Measurements from ENCODE around the gene SKOR1.

SKOR1 gene

DNA sequence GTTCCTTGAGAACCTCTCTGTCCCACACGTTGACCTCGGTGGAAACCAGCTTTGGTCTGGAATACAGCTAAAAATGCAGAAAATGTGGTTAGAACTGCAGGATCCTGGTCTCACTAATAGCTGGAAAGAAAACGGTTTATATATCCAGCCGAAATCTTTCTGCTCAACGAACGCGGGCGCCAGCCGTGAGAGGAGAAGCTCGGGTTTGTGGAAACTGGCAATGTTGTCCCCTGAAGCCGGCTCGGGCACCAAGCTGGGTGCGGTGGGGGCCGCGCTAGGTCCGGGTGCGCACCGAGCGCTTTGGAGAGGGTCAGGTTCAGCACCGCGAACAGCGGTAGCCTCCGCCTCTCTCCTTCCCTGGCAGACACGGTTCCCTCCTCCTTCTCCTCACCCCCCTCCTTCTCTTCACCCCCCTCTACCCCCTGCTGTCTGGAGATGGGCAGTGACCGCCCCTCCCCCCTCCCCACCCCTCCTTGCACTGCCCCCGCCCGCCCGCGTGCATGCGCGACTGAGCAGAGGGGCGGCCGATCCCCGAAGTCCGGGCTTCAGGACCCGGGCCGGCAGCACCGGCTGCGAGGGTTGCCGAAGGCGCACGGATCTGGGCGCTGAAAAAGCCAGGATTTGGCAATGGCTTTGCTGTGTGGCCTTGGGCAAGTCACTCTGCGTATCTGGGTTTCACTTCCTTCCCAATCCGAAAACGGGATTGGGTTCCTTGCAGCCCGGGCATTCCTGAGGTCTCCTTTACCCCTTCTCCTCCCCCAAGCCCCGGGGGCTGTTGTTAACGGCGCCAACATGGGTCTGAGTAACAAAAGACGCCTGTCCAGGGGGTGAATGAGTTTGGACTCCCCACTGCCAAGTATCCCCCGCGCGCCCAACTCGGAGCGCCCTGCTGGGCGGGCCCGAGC lies at the start of gene SKOR1:
Gene SKOR1 (plus strand): TSS at position 534 of the 905 bp plus-strand sequence. CDS start 94 bp downstream, at position 628.
- H3K4me1 ChIP-seq (ENCODE audit: control insufficient read depth, insufficient read depth, low read length), result peaks cover 52% of the 10 kb centered on the region

DNA sequence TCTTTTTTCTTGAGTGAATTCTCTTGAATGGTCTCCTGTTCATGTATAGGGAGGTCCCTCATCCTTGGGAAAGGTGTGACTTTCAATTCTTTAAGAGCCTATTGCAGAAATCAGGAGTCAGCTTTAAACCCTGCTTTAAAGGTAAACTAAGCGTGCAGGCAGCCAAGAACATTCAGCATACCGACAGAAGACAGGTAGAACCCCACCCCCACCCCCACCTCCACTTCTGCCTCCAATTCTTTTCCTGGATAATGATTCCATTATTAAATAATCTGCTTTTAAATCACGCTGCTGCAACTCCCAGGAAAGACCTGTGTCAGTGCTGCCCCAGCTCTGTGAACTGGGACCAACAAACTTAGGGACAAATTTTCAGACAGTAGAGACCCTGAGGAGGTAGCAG lies 49.3 kb upstream of the SKOR1 start:
- H3K27ac ChIP-seq (ENCODE audit: low read length), result no peak overlapping the region

More for the DNA sequence above, at the start of gene SKOR1:
- peaks cover 0 to 4% of the 10 kb centered on the region in 2 donors for H3K9me3 ChIP-seq (ENCODE audit: control insufficient read depth in 2 of 2, low read length in 2 of 2)
- H3K27ac ChIP-seq (ENCODE audit: low read length), result no peak within 1 kb of the TSS
- H3K4me3 ChIP-seq (ENCODE audit: low read length in 2 of 2), result peak within 1 kb of the TSS in 1 of 2 donors; percentile 49
- no peak within 1 kb of the TSS for H3K9ac ChIP-seq (ENCODE audit: low read length in 2 of 2)
- no peaks in the 10 kb centered on the region for H3K36me3 ChIP-seq (ENCODE audit: control insufficient read depth in 2 of 2, insufficient read depth in 2 of 2, low read length in 2 of 2)
- H3K27me3 ChIP-seq (ENCODE audit: control insufficient read depth in 1 of 2, insufficient read depth in 2 of 2, low read length in 2 of 2), result peaks cover 71 to 99% of the 10 kb centered on the region in 2 donors

DNA sequence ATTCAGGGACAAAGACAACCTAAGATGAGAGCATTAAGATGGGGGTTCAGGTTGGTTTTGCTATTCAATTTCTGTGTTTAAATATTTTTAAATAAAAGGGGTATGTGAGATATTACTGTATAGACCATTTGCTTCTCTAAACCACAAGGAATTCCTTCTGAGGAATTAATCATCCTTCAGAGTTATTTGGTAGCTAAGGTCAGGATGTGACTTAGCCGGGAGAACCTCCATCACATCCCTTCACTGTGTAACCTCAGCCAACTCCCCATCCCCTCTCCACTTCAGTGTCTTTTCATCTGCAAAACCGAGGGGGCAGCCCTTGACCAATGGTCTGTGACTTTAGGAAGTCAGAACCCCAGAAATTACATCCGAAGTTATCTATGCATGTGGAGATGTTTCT lies 48.7 kb upstream of the SKOR1 start:
- no peak overlapping the region for H3K9ac ChIP-seq (ENCODE audit: low read length in 2 of 2)
- no peak overlapping the region for H3K4me3 ChIP-seq (ENCODE audit: low read length in 2 of 2)
- H3K9me3 ChIP-seq (ENCODE audit: control insufficient read depth in 2 of 2, low read length in 2 of 2), result no peaks in the 10 kb centered on the region
- no peaks in the 10 kb centered on the region for H3K4me1 ChIP-seq (ENCODE audit: control insufficient read depth, insufficient read depth, low read length)
- H3K36me3 ChIP-seq (ENCODE audit: control insufficient read depth in 2 of 2, insufficient read depth in 2 of 2, low read length in 2 of 2), result no peaks in the 10 kb centered on the region
- no peak overlapping the region for H3K27ac ChIP-seq (ENCODE audit: low read length)
- no peaks in the 10 kb centered on the region for H3K27me3 ChIP-seq (ENCODE audit: control insufficient read depth in 1 of 2, insufficient read depth in 2 of 2, low read length in 2 of 2)

More for the DNA sequence above, 49.3 kb upstream of the SKOR1 start:
- H3K9ac ChIP-seq (ENCODE audit: low read length in 2 of 2), result no peak overlapping the region
- H3K4me1 ChIP-seq (ENCODE audit: control insufficient read depth, insufficient read depth, low read length), result no peaks in the 10 kb centered on the region
- H3K36me3 ChIP-seq (ENCODE audit: control insufficient read depth in 2 of 2, insufficient read depth in 2 of 2, low read length in 2 of 2), result no peaks in the 10 kb centered on the region
- H3K9me3 ChIP-seq (ENCODE audit: control insufficient read depth in 2 of 2, low read length in 2 of 2), result no peaks in the 10 kb centered on the region
- no peak overlapping the region for H3K4me3 ChIP-seq (ENCODE audit: low read length in 2 of 2)
- no peaks in the 10 kb centered on the region for H3K27me3 ChIP-seq (ENCODE audit: control insufficient read depth in 1 of 2, insufficient read depth in 2 of 2, low read length in 2 of 2)

DNA sequence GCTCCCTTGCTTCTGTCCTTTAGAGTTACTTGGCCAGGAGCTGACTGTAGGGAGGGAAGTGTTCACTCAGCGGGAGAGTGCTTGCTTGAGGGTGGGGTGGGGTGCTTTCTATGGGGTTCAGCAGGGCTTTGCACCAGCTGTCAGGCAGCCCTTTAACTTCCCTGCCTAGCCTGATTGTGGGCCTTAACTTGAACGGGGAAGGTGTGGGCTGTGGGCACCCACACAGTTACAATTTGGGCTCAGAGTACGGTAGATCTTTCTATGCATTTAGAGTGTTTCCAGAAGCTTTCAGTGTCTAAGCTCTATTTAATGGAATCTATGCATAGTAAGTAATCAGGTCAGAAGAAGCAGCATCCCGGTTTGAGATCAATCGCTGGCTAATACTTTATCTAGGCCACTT lies 48.2 kb upstream of the SKOR1 start:
- H3K9me3 ChIP-seq (ENCODE audit: control insufficient read depth in 2 of 2, low read length in 2 of 2), result no peaks in the 10 kb centered on the region
- H3K27me3 ChIP-seq (ENCODE audit: control insufficient read depth in 1 of 2, insufficient read depth in 2 of 2, low read length in 2 of 2), result no peaks in the 10 kb centered on the region
- no peaks in the 10 kb centered on the region for H3K4me1 ChIP-seq (ENCODE audit: control insufficient read depth, insufficient read depth, low read length)
- H3K36me3 ChIP-seq (ENCODE audit: control insufficient read depth in 2 of 2, insufficient read depth in 2 of 2, low read length in 2 of 2), result no peaks in the 10 kb centered on the region
- no peak overlapping the region for H3K27ac ChIP-seq (ENCODE audit: low read length)
- no peak overlapping the region for H3K4me3 ChIP-seq (ENCODE audit: low read length in 2 of 2)
- no peak overlapping the region for H3K9ac ChIP-seq (ENCODE audit: low read length in 2 of 2)

GRCh38 chr15:67777773-67778172 lies 47.5 kb upstream of the SKOR1 start:
- H3K27ac ChIP-seq (ENCODE audit: low read length), result no peak overlapping the region
- no peak overlapping the region for H3K9ac ChIP-seq (ENCODE audit: low read length in 2 of 2)
- no peaks in the 10 kb centered on the region for H3K9me3 ChIP-seq (ENCODE audit: control insufficient read depth in 2 of 2, low read length in 2 of 2)
- H3K27me3 ChIP-seq (ENCODE audit: control insufficient read depth in 1 of 2, insufficient read depth in 2 of 2, low read length in 2 of 2), result no peaks in the 10 kb centered on the region
- no peaks in the 10 kb centered on the region for H3K36me3 ChIP-seq (ENCODE audit: control insufficient read depth in 2 of 2, insufficient read depth in 2 of 2, low read length in 2 of 2)
- H3K4me3 ChIP-seq (ENCODE audit: low read length in 2 of 2), result no peak overlapping the region
- no peaks in the 10 kb centered on the region for H3K4me1 ChIP-seq (ENCODE audit: control insufficient read depth, insufficient read depth, low read length)

DNA sequence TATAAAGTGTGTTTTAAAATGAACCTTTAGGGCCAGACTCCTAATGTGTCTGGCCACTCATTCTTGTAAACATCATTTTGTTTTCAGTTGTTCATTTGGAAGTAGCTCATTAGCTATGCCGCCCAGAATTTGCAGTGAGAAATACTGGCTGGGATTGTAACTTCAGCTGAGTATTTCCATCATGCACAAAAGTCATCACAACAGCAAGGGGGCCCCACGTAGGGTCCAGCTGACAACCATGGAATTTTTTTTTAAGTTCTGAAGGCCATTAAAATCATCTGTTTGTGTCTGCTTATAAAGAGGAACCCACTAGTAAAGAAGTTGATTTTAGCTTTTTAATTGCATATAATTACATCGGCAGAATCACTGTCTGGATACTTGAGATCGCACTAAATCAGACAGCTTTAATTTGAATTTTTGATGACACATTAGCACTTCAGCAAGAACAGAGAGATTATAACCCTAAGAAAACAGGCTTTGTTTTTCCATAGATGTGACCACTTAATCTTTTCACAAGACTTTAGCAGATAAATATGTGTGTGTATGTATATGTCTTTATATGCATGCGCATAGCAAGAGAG lies 46.3 kb upstream of the SKOR1 start:
- Histone ChIP-seq H3K36me3 (ENCODE audit: control insufficient read depth in 2 of 2, insufficient read depth in 2 of 2, low read length in 2 of 2) (peaks cover 0 to 4% of the 10 kb centered on the region in 2 donors), H3K27me3 (ENCODE audit: control insufficient read depth in 1 of 2, insufficient read depth in 2 of 2, low read length in 2 of 2) (no peaks in the 10 kb centered on the region), H3K4me3 (ENCODE audit: low read length in 2 of 2) (no peak overlapping the region), H3K4me1 (ENCODE audit: control insufficient read depth, insufficient read depth, low read length) (no peaks in the 10 kb centered on the region), H3K27ac (ENCODE audit: low read length) (no peak overlapping the region), H3K9me3 (ENCODE audit: control insufficient read depth in 2 of 2, low read length in 2 of 2) (no peaks in the 10 kb centered on the region), H3K9ac (ENCODE audit: low read length in 2 of 2) (no peak overlapping the region)

GRCh38 chr15:67779549-67780111 lies 45.7 kb upstream of the SKOR1 start:
- Histone ChIP-seq H3K9ac (ENCODE audit: low read length in 2 of 2) (no peak overlapping the region), H3K27me3 (ENCODE audit: control insufficient read depth in 1 of 2, insufficient read depth in 2 of 2, low read length in 2 of 2) (no peaks in the 10 kb centered on the region), H3K36me3 (ENCODE audit: control insufficient read depth in 2 of 2, insufficient read depth in 2 of 2, low read length in 2 of 2) (peaks cover 0 to 4% of the 10 kb centered on the region in 2 donors), H3K9me3 (ENCODE audit: control insufficient read depth in 2 of 2, low read length in 2 of 2) (no peaks in the 10 kb centered on the region), H3K4me1 (ENCODE audit: control insufficient read depth, insufficient read depth, low read length) (no peaks in the 10 kb centered on the region), H3K27ac (ENCODE audit: low read length) (no peak overlapping the region), H3K4me3 (ENCODE audit: low read length in 2 of 2) (no peak overlapping the region)

DNA sequence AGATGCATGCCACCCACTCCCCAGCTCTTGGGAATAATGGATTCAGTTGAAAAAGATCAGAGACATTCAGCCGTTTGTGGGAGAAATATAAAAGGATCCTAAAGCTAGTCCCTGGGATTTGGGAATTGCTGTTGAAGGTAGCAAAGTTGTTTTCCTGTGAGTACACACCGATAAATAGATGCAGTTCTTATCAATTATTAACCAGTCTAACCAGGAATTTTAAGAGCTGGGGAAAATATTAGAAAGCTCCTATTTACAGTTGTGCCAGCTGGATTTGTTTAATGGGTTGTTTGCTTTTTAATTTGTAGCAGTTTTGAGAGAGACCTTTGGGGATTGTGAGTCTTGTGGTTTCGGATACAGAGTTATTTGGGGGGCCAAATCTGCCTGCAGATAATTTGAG lies 44.2 kb upstream of the SKOR1 start:
- H3K9ac ChIP-seq (ENCODE audit: low read length in 2 of 2), result no peak overlapping the region
- H3K4me1 ChIP-seq (ENCODE audit: control insufficient read depth, insufficient read depth, low read length), result no peaks in the 10 kb centered on the region
- no peaks in the 10 kb centered on the region for H3K27me3 ChIP-seq (ENCODE audit: control insufficient read depth in 1 of 2, insufficient read depth in 2 of 2, low read length in 2 of 2)

GRCh38 chr15:67781907-67782690 lies 43.2 kb upstream of the SKOR1 start:
- H3K27ac ChIP-seq (ENCODE audit: low read length), result no peak overlapping the region
- peaks cover 0 to 4% of the 10 kb centered on the region in 2 donors for H3K36me3 ChIP-seq (ENCODE audit: control insufficient read depth in 2 of 2, insufficient read depth in 2 of 2, low read length in 2 of 2)
- H3K27me3 ChIP-seq (ENCODE audit: control insufficient read depth in 1 of 2, insufficient read depth in 2 of 2, low read length in 2 of 2), result no peaks in the 10 kb centered on the region
- H3K9me3 ChIP-seq (ENCODE audit: control insufficient read depth in 2 of 2, low read length in 2 of 2), result no peaks in the 10 kb centered on the region
- no peaks in the 10 kb centered on the region for H3K4me1 ChIP-seq (ENCODE audit: control insufficient read depth, insufficient read depth, low read length)
- no peak overlapping the region for H3K4me3 ChIP-seq (ENCODE audit: low read length in 2 of 2)
- no peak overlapping the region for H3K9ac ChIP-seq (ENCODE audit: low read length in 2 of 2)

More for the DNA sequence above, 44.2 kb upstream of the SKOR1 start:
- H3K9me3 ChIP-seq (ENCODE audit: control insufficient read depth in 2 of 2, low read length in 2 of 2), result no peaks in the 10 kb centered on the region
- H3K4me3 ChIP-seq (ENCODE audit: low read length in 2 of 2), result no peak overlapping the region
- no peak overlapping the region for H3K27ac ChIP-seq (ENCODE audit: low read length)
- peaks cover 0 to 4% of the 10 kb centered on the region in 2 donors for H3K36me3 ChIP-seq (ENCODE audit: control insufficient read depth in 2 of 2, insufficient read depth in 2 of 2, low read length in 2 of 2)

DNA sequence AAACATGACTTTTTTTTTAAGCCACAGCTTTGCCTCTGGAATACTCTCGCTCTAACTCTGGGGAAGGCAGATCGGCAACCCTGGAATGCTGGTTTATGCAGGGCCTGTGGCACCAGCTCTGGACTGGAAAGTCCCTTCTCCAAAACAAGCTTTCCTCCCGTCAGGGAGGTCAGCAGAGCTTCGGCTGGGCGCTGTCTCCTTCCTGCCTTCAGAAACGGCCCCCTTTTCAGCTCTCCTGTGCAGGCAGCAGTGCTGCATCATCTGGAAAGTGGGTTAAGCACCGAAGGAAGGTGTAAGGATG lies 42.7 kb upstream of the SKOR1 start:
- Histone ChIP-seq H3K4me3 (ENCODE audit: low read length in 2 of 2) (no peak overlapping the region), H3K9me3 (ENCODE audit: control insufficient read depth in 2 of 2, low read length in 2 of 2) (no peaks in the 10 kb centered on the region), H3K4me1 (ENCODE audit: control insufficient read depth, insufficient read depth, low read length) (no peaks in the 10 kb centered on the region), H3K27ac (ENCODE audit: low read length) (no peak overlapping the region), H3K36me3 (ENCODE audit: control insufficient read depth in 2 of 2, insufficient read depth in 2 of 2, low read length in 2 of 2) (peaks cover 0 to 4% of the 10 kb centered on the region in 2 donors), H3K27me3 (ENCODE audit: control insufficient read depth in 1 of 2, insufficient read depth in 2 of 2, low read length in 2 of 2) (no peaks in the 10 kb centered on the region), H3K9ac (ENCODE audit: low read length in 2 of 2) (no peak overlapping the region)
